Sigmoid colon (tissue), 4 donors: ENCODE data around the gene ENTREP3.

Experiments
- EP300 ChIP-seq, 4 donors: sonication (generic); formaldehyde crosslinking; IDR thresholded peaks; one replicate each; pipeline ENCODE4 v1.6.1; 2017; ENCODE audit warnings: antibody characterized with exemption in 4 of 4
- TF ChIP-seq, protein P1 (sequence below), 4 experiments: fragments of 450-650 bp in 3 of 4; fragments of 200-600 bp in 1 of 4; IDR thresholded peaks; one replicate each; pipeline ENCODE4 v1.5.1; 2016 to 2019; ENCODE audit warnings: antibody characterized with exemption in 4 of 4, mild to moderate bottlenecking in 3 of 4, moderate library complexity in 2 of 4

DNA sequence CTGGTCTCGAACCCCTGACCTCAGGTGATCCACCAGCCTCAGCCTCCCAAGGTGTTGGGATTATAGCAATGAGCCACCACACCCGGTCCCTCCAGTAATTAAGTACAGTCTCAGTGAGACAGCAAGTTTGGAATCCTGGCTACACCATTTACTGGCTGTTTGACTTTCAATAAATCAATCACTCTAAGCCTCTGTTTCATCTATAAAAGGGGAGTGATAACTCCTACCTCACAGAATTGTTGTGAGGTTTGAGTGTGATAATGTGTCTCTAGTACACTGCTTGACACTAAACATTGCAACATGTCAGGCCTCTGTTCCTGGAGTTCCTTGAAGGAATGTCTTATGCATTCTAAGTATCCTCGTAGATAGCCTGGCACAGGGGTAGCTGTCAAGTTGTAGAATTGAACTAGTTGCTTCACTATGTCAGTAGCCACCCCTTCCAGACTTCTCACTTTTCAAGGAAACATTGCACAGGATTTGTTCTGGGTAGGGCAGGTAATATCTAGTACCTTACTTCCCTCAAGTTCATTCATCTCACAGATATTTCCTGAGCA is 12.4 kb downstream of the ENTREP3 start:
- TF ChIP-seq EP300 (IDR thresholded peaks at IDR 0.05) = no peak
- TF ChIP-seq, protein P1, sequence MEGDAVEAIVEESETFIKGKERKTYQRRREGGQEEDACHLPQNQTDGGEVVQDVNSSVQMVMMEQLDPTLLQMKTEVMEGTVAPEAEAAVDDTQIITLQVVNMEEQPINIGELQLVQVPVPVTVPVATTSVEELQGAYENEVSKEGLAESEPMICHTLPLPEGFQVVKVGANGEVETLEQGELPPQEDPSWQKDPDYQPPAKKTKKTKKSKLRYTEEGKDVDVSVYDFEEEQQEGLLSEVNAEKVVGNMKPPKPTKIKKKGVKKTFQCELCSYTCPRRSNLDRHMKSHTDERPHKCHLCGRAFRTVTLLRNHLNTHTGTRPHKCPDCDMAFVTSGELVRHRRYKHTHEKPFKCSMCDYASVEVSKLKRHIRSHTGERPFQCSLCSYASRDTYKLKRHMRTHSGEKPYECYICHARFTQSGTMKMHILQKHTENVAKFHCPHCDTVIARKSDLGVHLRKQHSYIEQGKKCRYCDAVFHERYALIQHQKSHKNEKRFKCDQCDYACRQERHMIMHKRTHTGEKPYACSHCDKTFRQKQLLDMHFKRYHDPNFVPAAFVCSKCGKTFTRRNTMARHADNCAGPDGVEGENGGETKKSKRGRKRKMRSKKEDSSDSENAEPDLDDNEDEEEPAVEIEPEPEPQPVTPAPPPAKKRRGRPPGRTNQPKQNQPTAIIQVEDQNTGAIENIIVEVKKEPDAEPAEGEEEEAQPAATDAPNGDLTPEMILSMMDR (IDR thresholded peaks at IDR 0.05) = no peak
